IMR-90 (cell line): Measurements from ENCODE around the gene BTC. TPM values are rescaled to one million over a fixed set of nuclear protein-coding genes. Genes with fewer than 3 reads are reported as not detected.

Experiments used
- ATAC-seq: fragments of 200-7000 bp; cut with Tn5 transposase; 2 replicates; pipeline ENCODE4 v1.9.1; 2020; ENCODE audit warnings: low read depth, mild to moderate bottlenecking, moderate library complexity
- BruUV-seq: library from RNA; stranded (reverse); fragments of 400-500 nt; replicated peaks from 2 replicates; lab custom pipeline; 2021; lab: Mats Ljungman, UMichigan
- CTCF ChIA-PET: fragments of 300-600 bp; formaldehyde crosslinking; extraction: SDS; loops from one replicate; lab custom pipeline; 2021; ENCODE audit warnings: antibody characterized with exemption; lab: Yijun Ruan, JAX
- POLR2A ChIA-PET: fragments of 300-600 bp; sonication (Branson Sonifier 250); formaldehyde crosslinking; loops from one replicate; lab custom pipeline; 2022; ENCODE audit warnings: antibody characterized with exemption; ENCODE audit not compliant: unreplicated experiment; lab: Charles Lee
- DNase-seq: peaks from one replicate; pipeline ENCODE4 v3.0.0; 2013
- H2AFZ ChIP-seq: replicated peaks from 2 replicates; pipeline ENCODE3; 2013; ENCODE audit warnings: low read length, mild to moderate bottlenecking; ENCODE audit not compliant: poor library complexity
- H2AK5ac ChIP-seq: 2 replicates; pipeline ENCODE4 v1.6.1; 2013; ENCODE audit warnings: low read depth, low read length, inconsistent platforms
- H2AK9ac ChIP-seq: replicated peaks from 2 replicates; pipeline ENCODE3; 2013; ENCODE audit warnings: mild to moderate bottlenecking, low read depth, low read length, moderate library complexity; ENCODE audit not compliant: poor library complexity
- H2BK120ac ChIP-seq: 2 replicates; pipeline ENCODE4 v1.6.1; 2013; ENCODE audit warnings: low read depth, low read length, inconsistent platforms
- H2BK15ac ChIP-seq: 3 replicates; pipeline ENCODE4 v1.6.1; 2013; ENCODE audit warnings: low read depth, low read length, inconsistent platforms
- H2BK20ac ChIP-seq: 2 replicates; pipeline ENCODE4 v1.6.1; 2013; ENCODE audit warnings: low read depth, mild to moderate bottlenecking, inconsistent platforms, low read length, moderate library complexity
- H2BK5ac ChIP-seq: 2 replicates; pipeline ENCODE4 v1.6.1; 2013; ENCODE audit warnings: mild to moderate bottlenecking, low read depth, low read length, inconsistent platforms; ENCODE audit not compliant: poor library complexity, severe bottlenecking
- H3K14ac ChIP-seq: replicated peaks from 2 replicates; pipeline ENCODE4 v1.6.1; 2013; ENCODE audit warnings: low read depth, low read length, inconsistent platforms
- H3K18ac ChIP-seq: 2 replicates; pipeline ENCODE4 v1.6.1; 2013; ENCODE audit warnings: low read depth, low read length, control low read depth
- H3K23ac ChIP-seq: 2 replicates; pipeline ENCODE4 v1.6.1; 2013; ENCODE audit warnings: low read depth, low read length, inconsistent platforms
- H3K27ac ChIP-seq: 2 replicates; pipeline ENCODE4 v1.5.1; 2013; ENCODE audit warnings: mild to moderate bottlenecking, control low read depth, low read length; ENCODE audit not compliant: insufficient read depth
- H3K27me3 ChIP-seq: 2 replicates; pipeline ENCODE4 v1.6.1; 2013; ENCODE audit warnings: low read length; ENCODE audit not compliant: control insufficient read depth, insufficient read depth
- H3K36me3 ChIP-seq: 2 replicates; pipeline ENCODE4 v1.6.1; 2013; ENCODE audit warnings: low read length, mixed read lengths; ENCODE audit not compliant: control insufficient read depth, insufficient read depth
- H3K4ac ChIP-seq: 2 replicates; pipeline ENCODE4 v1.6.1; 2013; ENCODE audit warnings: low read depth, low read length, inconsistent platforms
- H3K4me1 ChIP-seq: 2 replicates; pipeline ENCODE4 v1.6.1; 2013; ENCODE audit warnings: low read length, mixed read lengths; ENCODE audit not compliant: control insufficient read depth, insufficient read depth
- H3K4me2 ChIP-seq: 2 replicates; pipeline ENCODE4 v1.6.1; 2013; ENCODE audit warnings: low read depth, mild to moderate bottlenecking, control low read depth, low read length, moderate library complexity
- H3K4me3 ChIP-seq: 2 replicates; pipeline ENCODE4 v1.5.1; 2013; ENCODE audit warnings: low read depth, mild to moderate bottlenecking, control low read depth, low read length, moderate library complexity; ENCODE audit not compliant: insufficient read depth
- H3K56ac ChIP-seq: 2 replicates; pipeline ENCODE4 v1.6.1; 2013; ENCODE audit warnings: low read length, inconsistent platforms; ENCODE audit not compliant: insufficient read depth; ENCODE audit errors: extremely low read depth
- H3K79me1 ChIP-seq, 2 experiments: 2 replicates each; pipeline ENCODE4 v1.6.1; 2013; ENCODE audit warnings: low read length in 2 of 2, inconsistent platforms in 1 of 2, low read depth in 1 of 2
- H3K9ac ChIP-seq: 2 replicates; pipeline ENCODE4 v1.6.1; 2013; ENCODE audit warnings: low read depth, low read length, control low read depth
- H3K9me1 ChIP-seq: 2 replicates; pipeline ENCODE4 v1.6.1; 2013; ENCODE audit warnings: low read length, inconsistent platforms; ENCODE audit not compliant: insufficient read depth
- H3K9me3 ChIP-seq: 2 replicates; pipeline ENCODE4 v1.6.1; 2013; ENCODE audit warnings: low read length; ENCODE audit not compliant: control insufficient read depth, insufficient read depth
- H4K20me1 ChIP-seq: 2 replicates; pipeline ENCODE4 v1.6.1; 2013; ENCODE audit warnings: low read length, inconsistent platforms; ENCODE audit not compliant: insufficient read depth
- H4K5ac ChIP-seq: 2 replicates; pipeline ENCODE4 v1.6.1; 2013; ENCODE audit warnings: mild to moderate bottlenecking, low read depth, low read length, control low read depth
- H4K8ac ChIP-seq, 2 experiments: 2 replicates each; pipeline ENCODE4 v1.6.1; 2013; ENCODE audit warnings: low read depth in 2 of 2, low read length in 2 of 2, control low read depth in 1 of 2, inconsistent platforms in 1 of 2
- H4K91ac ChIP-seq: 2 replicates; pipeline ENCODE4 v1.6.1; 2013; ENCODE audit warnings: low read depth, low read length, inconsistent platforms; ENCODE audit not compliant: insufficient read depth
- BHLHE40 ChIP-seq: fragments of 150-350 bp; IDR thresholded peaks from 2 replicates; pipeline ENCODE4 v1.6.1; 2016; ENCODE audit warnings: mild to moderate bottlenecking, low read depth, low read length
- CEBPB ChIP-seq: IDR thresholded peaks from 2 replicates; pipeline ENCODE4 v1.6.1; 2012; ENCODE audit warnings: low read depth, low read length, improper control_type of control experiment
- CHD1 ChIP-seq: IDR thresholded peaks from 2 replicates; pipeline ENCODE4 v1.6.1; 2012; ENCODE audit warnings: low read depth, low read length, improper control_type of control experiment
- FOS ChIP-seq: fragments of 150-350 bp; IDR thresholded peaks from 2 replicates; pipeline ENCODE4 v1.6.1; 2016; ENCODE audit warnings: low read depth, low read length
- MAFK ChIP-seq: IDR thresholded peaks from 2 replicates; pipeline ENCODE4 v1.6.1; 2012; ENCODE audit warnings: low read depth, low read length, improper control_type of control experiment
- MAZ ChIP-seq: IDR thresholded peaks from 2 replicates; pipeline ENCODE4 v1.6.1; 2012; ENCODE audit warnings: low read depth, mild to moderate bottlenecking, low read length, improper control_type of control experiment, moderate library complexity, borderline replicate concordance
- MXI1 ChIP-seq: IDR thresholded peaks from 2 replicates; pipeline ENCODE4 v1.6.1; 2012; ENCODE audit warnings: low read depth, mild to moderate bottlenecking, low read length, moderate library complexity, borderline replicate concordance
- NFE2L2 ChIP-seq: fragments of 150-350 bp; IDR thresholded peaks from 2 replicates; pipeline ENCODE4 v1.6.1; 2016; ENCODE audit warnings: low read depth, mild to moderate bottlenecking, low read length
- POLR2A ChIP-seq: IDR thresholded peaks from 2 replicates; pipeline ENCODE4 v1.6.1; 2012; ENCODE audit warnings: mild to moderate bottlenecking, low read depth, low read length
- RAD21 ChIP-seq: IDR thresholded peaks from 2 replicates; pipeline ENCODE4 v1.6.1; 2012; ENCODE audit warnings: low read length, improper control_type of control experiment
- RCOR1 ChIP-seq: IDR thresholded peaks from 2 replicates; pipeline ENCODE4 v1.6.1; 2012; ENCODE audit warnings: mild to moderate bottlenecking, low read length, improper control_type of control experiment; ENCODE audit not compliant: insufficient replicate concordance
- RFX5 ChIP-seq: IDR thresholded peaks from 2 replicates; pipeline ENCODE4 v1.8.0; 2012; ENCODE audit warnings: low read depth, mild to moderate bottlenecking, low read length, moderate library complexity
- SMC3 ChIP-seq: fragments of 150-350 bp; IDR thresholded peaks from 2 replicates; pipeline ENCODE4 v1.6.1; 2016; ENCODE audit warnings: low read depth, mild to moderate bottlenecking, antibody characterized with exemption, low read length, moderate library complexity
- WGBS, 2 experiments: methylation state at CpG; one replicate each; pipeline versions ENCODE4 v1.1.5 to v1.1.7; 2013; ENCODE audit warnings: missing lambda C conversion rate in 2 of 2; ENCODE audit not compliant: insufficient read length in 1 of 2; ENCODE audit errors: extremely low coverage in 2 of 2; 5-methylcytosine and 5-hydroxymethylcytosine counted together
- dilution Hi-C: fragments of 300-500 bp; cut with HindIII; formaldehyde crosslinking; loops from one replicate; pipeline ENCODE4 v1.14.3; 2018; ENCODE audit warnings: low sequenced_read_pairs; ENCODE audit not compliant: unreplicated experiment
- in situ Hi-C: fragments of 300-500 bp; cut with MboI; formaldehyde crosslinking; loops from 3 replicates; pipeline ENCODE4 v1.14.3; 2019; ENCODE audit warnings: low sequenced_read_pairs, inconsistent platforms, mixed read lengths
- intact Hi-C: fragments of 100-400 bp; cut with micrococcal nuclease; formaldehyde crosslinking; loops from 2 replicates; pipeline ENCODE4 v1.10.0; 2022
- polyA plus RNA-seq, 3 experiments: library from polyadenylated mRNA; depleted of rRNA; stranded (reverse); fragments of >200 nt; gene quantifications; 2 replicates each; pipeline ENCODE4 v1.2.3, GENCODE V29; 2012; ENCODE audit warnings: low replicate concordance in 1 of 3
- total RNA-seq: library from RNA; depleted of rRNA; stranded (reverse); fragments of >200 nt; gene quantifications from 2 replicates; pipeline ENCODE4 v1.2.3, GENCODE V29; 2012
- TF ChIP-seq, protein P1 (sequence below): fragments of 150-350 bp; IDR thresholded peaks from 2 replicates; pipeline ENCODE4 v1.6.1; 2016; ENCODE audit warnings: low read depth, mild to moderate bottlenecking, low read length, moderate library complexity, borderline replicate concordance
- TF ChIP-seq, protein P2 (sequence below): fragments of 150-350 bp; IDR thresholded peaks from 2 replicates; pipeline ENCODE4 v1.6.1; 2017; ENCODE audit warnings: mild to moderate bottlenecking, antibody characterized with exemption, low read length, low read depth
- TF ChIP-seq, protein P3 (sequence below): conservative IDR thresholded peaks from 2 replicates; pipeline ENCODE4 v1.5.1; 2012; ENCODE audit warnings: mild to moderate bottlenecking, low read depth, low read length, improper control_type of control experiment

BTC gene
- total and polyA plus RNA-seq, 2 of the 4 experiments (the other 2 are of a cell fraction) = not detected

DNA sequence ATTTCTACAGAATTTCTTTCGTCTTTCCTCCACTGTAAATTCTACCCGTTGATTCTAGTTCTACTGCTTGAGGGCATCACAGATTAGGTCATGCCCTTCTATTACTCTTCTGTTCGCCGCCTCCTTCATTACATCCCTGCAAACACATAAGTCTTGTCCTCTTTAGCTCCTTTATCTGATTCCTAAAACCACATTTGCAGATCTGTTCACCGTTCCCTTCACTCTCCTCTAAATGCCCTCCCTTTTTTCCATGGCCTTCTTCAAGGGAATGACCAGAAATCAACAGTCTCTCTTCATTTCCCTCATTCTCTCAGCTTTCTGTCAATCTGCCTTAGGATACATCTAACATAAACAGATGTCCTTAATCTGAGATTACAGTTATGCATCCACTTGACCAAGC is 43.1 kb downstream of the BTC start:
- Histone ChIP-seq H3K18ac (no peak overlapping the region), H2AK5ac (no peak overlapping the region), H3K4me1 (no peaks in the 10 kb centered on the region), H3K79me1 (no peaks in the 10 kb centered on the region), H3K9me1 (no peaks in the 10 kb centered on the region), H3K56ac (no peak overlapping the region), H2BK15ac (no peak overlapping the region), H3K36me3 (no peaks in the 10 kb centered on the region), H2BK5ac (no peak overlapping the region), H3K4ac (no peak overlapping the region), H2BK120ac (no peak overlapping the region), H4K91ac (no peak overlapping the region), H3K9me3 (no peaks in the 10 kb centered on the region), H3K23ac (no peak overlapping the region), H3K4me3 (no peak overlapping the region), H3K27me3 (peaks cover 1% of the 10 kb centered on the region; the same call in 1 of the 2 replicates), H4K5ac (no peak overlapping the region), H2AK9ac (no peak overlapping the region), H4K8ac (no peak overlapping the region), H4K20me1 (no peaks in the 10 kb centered on the region), H3K14ac (no peak overlapping the region), H2BK20ac (no peak overlapping the region), H2AFZ (no peak overlapping the region), H3K4me2 (no peak overlapping the region), H3K27ac (no peak overlapping the region), H3K9ac (no peak overlapping the region)
- POLR2A ChIA-PET = no interaction called here
- intact Hi-C loops = no loop called here
- DNase-seq = no peak
- WGBS, 2 experiments = 54% methylated on average over 4 of the region's 5 CpGs; no CpG with 5 or more reads in 1 of the 2 experiments
- dilution Hi-C loops = no loop called here
- in situ Hi-C loops = no loop called here
- ATAC-seq = no peak
- TF ChIP-seq BHLHE40 = no peak
- no peak for TF ChIP-seq MAZ
- TF ChIP-seq RAD21 = no peak
- no peak for TF ChIP-seq CEBPB
- TF ChIP-seq, protein P1, sequence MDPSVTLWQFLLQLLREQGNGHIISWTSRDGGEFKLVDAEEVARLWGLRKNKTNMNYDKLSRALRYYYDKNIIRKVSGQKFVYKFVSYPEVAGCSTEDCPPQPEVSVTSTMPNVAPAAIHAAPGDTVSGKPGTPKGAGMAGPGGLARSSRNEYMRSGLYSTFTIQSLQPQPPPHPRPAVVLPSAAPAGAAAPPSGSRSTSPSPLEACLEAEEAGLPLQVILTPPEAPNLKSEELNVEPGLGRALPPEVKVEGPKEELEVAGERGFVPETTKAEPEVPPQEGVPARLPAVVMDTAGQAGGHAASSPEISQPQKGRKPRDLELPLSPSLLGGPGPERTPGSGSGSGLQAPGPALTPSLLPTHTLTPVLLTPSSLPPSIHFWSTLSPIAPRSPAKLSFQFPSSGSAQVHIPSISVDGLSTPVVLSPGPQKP = no peak
- TF ChIP-seq SMC3 = no peak
- TF ChIP-seq RFX5 = no peak
- no peak for TF ChIP-seq CHD1
- TF ChIP-seq POLR2A = no peak
- TF ChIP-seq, protein P2, sequence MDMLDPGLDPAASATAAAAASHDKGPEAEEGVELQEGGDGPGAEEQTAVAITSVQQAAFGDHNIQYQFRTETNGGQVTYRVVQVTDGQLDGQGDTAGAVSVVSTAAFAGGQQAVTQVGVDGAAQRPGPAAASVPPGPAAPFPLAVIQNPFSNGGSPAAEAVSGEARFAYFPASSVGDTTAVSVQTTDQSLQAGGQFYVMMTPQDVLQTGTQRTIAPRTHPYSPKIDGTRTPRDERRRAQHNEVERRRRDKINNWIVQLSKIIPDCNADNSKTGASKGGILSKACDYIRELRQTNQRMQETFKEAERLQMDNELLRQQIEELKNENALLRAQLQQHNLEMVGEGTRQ = no peak
- no peak for TF ChIP-seq NFE2L2
- TF ChIP-seq MAFK = no peak
- no peak for TF ChIP-seq MXI1
- TF ChIP-seq FOS = no peak
- TF ChIP-seq RCOR1 = no peak
- TF ChIP-seq, protein P3, sequence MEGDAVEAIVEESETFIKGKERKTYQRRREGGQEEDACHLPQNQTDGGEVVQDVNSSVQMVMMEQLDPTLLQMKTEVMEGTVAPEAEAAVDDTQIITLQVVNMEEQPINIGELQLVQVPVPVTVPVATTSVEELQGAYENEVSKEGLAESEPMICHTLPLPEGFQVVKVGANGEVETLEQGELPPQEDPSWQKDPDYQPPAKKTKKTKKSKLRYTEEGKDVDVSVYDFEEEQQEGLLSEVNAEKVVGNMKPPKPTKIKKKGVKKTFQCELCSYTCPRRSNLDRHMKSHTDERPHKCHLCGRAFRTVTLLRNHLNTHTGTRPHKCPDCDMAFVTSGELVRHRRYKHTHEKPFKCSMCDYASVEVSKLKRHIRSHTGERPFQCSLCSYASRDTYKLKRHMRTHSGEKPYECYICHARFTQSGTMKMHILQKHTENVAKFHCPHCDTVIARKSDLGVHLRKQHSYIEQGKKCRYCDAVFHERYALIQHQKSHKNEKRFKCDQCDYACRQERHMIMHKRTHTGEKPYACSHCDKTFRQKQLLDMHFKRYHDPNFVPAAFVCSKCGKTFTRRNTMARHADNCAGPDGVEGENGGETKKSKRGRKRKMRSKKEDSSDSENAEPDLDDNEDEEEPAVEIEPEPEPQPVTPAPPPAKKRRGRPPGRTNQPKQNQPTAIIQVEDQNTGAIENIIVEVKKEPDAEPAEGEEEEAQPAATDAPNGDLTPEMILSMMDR = no peak
- CTCF ChIA-PET = no interaction called here
- no TSS peak for BruUV-seq
